ENCODE measurements around the gene PPP2R1A. TPM values are rescaled to one million over a fixed set of nuclear protein-coding genes. Genes with fewer than 3 reads are reported as not detected.

Gene PPP2R1A
- total RNA-seq: 109 and 218 TPM in 2 replicates

GRCh38 chr19:52189735-52190486 is at the start of gene PPP2R1A:
PPP2R1A (plus strand) TSS chr19:52190052; CDS start chr19:52190097, 45 bp downstream.

GRCh38 chr19:52171321-52172169 is 18.3 kb upstream of the PPP2R1A start, which contains the start of gene ZNF836:
ZNF836 (minus strand) TSS chr19:52171621; CDS start chr19:52168072, 3,549 bp downstream.

DNA sequence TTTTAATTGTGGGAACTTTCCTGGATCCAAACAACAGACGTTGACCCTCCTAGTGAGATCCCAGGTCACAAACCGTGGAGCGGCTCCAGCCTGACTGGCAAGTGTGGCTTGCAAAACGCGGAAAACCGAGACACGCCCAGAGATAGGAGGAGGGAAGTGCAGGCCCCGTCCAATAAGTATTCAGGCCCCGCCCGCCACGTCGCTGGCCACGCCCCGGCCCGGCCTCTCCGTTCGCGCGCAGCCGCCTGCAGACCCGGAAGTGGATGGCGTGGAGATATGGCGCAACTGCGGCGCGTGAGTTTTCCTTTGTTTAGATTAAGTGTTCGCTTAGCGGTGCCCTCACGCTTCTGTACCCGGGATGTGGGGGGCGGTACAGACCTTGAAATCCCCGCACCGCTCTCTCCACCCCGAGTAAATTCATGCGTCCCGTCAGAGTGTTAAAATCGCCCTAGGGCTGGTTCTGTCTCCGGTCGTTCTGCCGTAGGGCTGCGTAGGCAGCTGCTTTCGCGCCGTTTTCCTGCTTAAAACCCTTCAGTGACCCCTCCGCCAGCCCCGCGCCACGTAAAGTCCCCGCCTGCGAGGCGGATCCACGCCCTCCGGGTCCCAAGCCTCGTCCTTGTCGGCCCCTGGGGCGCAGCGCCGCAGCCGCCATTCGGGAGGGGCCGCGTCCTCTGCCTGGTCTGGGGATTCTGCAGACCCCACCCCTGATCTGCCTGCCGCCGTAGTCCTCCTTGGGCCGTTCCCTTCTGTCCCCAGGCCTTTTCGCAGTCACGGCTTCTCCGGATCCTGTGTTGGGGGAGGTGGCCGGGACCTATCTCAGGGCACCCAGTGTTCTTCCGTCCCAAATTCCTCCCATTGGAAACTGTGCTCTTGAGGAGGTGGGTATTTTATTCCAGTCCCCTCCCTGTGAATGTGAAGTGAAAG is 79.7 kb downstream of the PPP2R1A start, which contains the start of gene ZNF766:
ZNF766 (plus strand) TSS at position 250 of the 924 bp plus-strand sequence; CDS start at position 277, 27 bp downstream.

Other genes starting within 250 kb of the PPP2R1A start
- 8.2 and 13.2 TPM in 2 replicates for gene ZNF350, start 203.2 kb upstream of the PPP2R1A start, total RNA-seq
- gene ZNF615, start 181.8 kb upstream of the PPP2R1A start, total RNA-seq: 8.9 and 13.2 TPM in 2 replicates
- gene ZNF614, start 161.7 kb upstream of the PPP2R1A start, total RNA-seq: 15.4 and 19.7 TPM in 2 replicates
- gene ZNF432, start 141.2 kb upstream of the PPP2R1A start, total RNA-seq: 11.3 and 15.2 TPM in 2 replicates
- 60.1 and 68.3 TPM in 2 replicates for gene ZNF841, start 94.3 kb upstream of the PPP2R1A start, total RNA-seq
- 12.6 and 17.5 TPM in 2 replicates for gene ZNF616, start 50.1 kb upstream of the PPP2R1A start, total RNA-seq
- gene ZNF836, start 18.4 kb upstream of the PPP2R1A start, total RNA-seq: 4.8 and 12.2 TPM in 2 replicates
- gene ZNF766, start 79.5 kb downstream of the PPP2R1A start, total RNA-seq: 12.6 and 23.6 TPM in 2 replicates
- 3.4 and 7.5 TPM in 2 replicates for gene ZNF480, start 107.1 kb downstream of the PPP2R1A start, total RNA-seq
- gene ZNF610, start 146.2 kb downstream of the PPP2R1A start, total RNA-seq: 1.4 and 6.5 TPM in 2 replicates
- 23.9 and 28.6 TPM in 2 replicates for gene ZNF880, start 179.9 kb downstream of the PPP2R1A start, total RNA-seq
- 20.8 and 39.9 TPM in 2 replicates for gene ZNF528, start 207.8 kb downstream of the PPP2R1A start, total RNA-seq
- gene ZNF534, start 239.1 kb downstream of the PPP2R1A start, total RNA-seq: under 0.01 and 0.07 TPM in 2 replicates

Data from nasal cavity respiratory epithelium epithelial cell of viscerocranial mucosa (primary cell).